K562 (cell line): ENCODE measurements around the gene ERCC1.

Experiments
- IRF2 ChIP-seq: sonication (generic); formaldehyde crosslinking; IDR thresholded peaks from 2 replicates; pipeline ENCODE4 v1.8.1; 2022; ENCODE audit warnings: mild to moderate bottlenecking, missing genetic modification reagents
- TBP ChIP-seq: optimal IDR thresholded peaks from 2 replicates; pipeline ENCODE3; 2011; ENCODE audit warnings: low read depth, low read length, improper control_type of control experiment

GRCh38 chr19:45472563-45473366 is 49.0 kb upstream of the ERCC1 start:
- no peak for TF ChIP-seq IRF2 (CRISPR knock-in tag)
- no peak for TF ChIP-seq TBP
